Glomerular visceral epithelial cell (primary cell): ENCODE data around the gene WDR3.
A peak's percentile ranks its signal among the peaks of the same experiment; 100 is the strongest.
"Not testable (repeated sequence)": the region's sequence is repeated elsewhere in the genome, so short reads cannot be mapped to it uniquely, and the experiment has no call there.

Experiments
- DNase-seq: peaks from one replicate; pipeline ENCODE4 v3.0.0-alpha.2; 2016; ENCODE audit errors: extremely low spot score

Gene WDR3

DNA sequence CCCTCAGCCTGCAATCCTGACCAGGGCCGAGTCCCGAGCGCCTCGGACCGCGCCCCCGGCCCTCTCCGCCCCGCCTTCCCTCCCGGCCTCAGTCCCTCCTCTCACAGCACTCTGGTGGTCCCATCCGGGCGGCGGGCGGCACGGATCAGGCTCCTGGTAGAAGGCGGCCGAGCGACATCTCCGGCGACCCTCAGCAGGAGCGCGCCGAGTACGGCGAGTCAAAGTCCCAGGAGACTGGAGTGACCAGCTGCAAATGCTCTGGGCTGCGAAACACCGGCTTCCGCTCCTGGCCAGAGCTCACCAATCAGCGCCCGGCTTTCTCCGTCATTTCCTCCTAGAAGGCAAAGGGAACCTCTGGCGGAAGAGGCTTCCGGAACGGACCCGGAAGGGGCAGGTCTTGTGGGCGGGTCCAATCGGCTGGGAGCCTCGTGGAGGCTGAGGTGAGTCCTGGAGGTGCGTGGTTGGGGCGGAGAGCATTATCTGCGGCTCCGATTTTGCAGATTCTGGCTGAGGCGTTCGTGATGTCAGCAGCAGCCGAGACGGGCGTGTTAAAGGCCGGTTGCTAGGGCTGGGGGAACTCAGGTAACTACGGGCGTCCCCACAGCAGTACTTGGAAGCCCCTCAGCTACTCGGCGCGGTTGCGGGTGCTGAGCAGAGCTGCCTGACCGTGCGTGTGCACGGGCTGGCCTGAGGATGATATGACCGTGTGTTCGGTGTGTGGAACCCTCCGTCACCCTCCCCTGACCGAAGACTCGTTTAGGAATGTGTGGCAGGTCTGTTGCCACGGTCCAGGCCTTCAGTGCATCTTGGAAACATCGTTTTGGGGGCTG is at the start of gene WDR3, which contains the start of gene GDAP2:
TSS of gene WDR3 (plus strand) at position 397 of the 830 bp plus-strand sequence. CDS start 3,581 bp downstream, outside the sequence.
TSS of gene GDAP2 (minus strand) at position 279 of the 830 bp plus-strand sequence. CDS start 9,264 bp downstream, outside the sequence.
- peak; percentile 95 for DNase-seq

DNA sequence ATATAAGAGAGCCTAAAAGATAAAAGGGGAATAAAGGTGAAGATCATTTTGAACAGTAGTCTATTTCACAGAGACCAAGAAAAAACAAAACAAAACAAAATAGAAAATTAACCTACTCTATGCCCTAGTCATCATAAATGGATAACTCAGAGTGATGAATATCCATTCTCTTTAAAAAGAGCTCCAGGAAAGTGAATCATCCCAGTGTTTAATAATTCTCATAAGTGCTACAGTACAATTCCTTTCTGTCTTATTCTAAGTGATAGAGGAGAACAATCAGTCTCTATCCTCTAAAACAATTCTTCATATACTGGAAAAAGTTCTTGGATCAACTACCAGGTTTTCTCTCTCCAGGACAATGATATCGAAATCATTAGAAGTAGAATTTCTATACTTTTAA is 45.9 kb upstream of the WDR3 start:
- no peak for DNase-seq

DNA sequence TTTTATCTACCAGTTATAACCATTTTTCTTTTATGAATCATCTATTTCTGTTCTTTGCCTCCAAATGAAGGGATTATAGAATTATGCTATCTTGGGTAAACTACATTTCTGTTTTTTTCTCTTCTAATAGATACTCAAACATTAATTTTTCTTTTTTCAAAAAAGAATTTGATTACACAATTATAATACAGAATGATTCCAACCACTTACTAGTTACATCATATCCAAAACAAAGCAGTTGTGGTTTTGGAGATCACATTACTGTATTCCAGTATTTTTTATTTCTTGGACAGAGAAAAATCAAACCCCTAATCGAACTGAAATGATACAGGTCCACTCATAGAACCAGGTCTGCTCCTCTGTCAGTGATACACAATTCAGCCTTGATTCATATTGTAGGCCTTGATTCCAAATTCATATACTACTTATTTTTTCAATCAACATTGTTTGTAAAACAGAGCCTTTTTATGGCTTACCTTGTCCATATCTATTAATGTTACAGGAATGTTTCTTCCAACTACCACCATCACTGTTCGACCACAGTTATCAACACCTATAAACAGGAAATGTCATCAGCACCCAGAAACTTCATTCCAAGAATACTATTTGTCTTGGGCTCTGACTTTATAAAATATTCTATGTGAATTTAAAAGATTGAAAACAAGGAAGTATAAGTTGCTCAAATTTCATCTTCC is 43.3 kb upstream of the WDR3 start:
- no peak for DNase-seq

DNA sequence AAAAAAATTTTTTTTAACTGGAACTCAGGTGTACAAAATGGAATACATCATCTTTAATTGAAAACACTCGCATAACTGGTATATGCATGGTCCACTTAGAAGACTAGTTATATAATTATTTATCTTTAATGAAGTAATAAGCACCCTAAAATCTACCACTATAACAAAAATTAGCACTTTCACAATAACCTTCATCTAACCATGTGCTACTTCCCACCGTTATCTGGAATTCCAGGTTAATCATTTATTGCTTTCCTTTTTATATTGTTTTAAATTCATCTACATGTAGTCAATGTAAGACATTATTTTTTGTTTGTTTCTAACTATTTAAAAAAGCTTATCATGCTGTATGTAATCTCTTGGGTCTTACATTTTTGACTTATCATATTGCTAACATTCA is 39.1 kb upstream of the WDR3 start:
- no peak for DNase-seq

DNA sequence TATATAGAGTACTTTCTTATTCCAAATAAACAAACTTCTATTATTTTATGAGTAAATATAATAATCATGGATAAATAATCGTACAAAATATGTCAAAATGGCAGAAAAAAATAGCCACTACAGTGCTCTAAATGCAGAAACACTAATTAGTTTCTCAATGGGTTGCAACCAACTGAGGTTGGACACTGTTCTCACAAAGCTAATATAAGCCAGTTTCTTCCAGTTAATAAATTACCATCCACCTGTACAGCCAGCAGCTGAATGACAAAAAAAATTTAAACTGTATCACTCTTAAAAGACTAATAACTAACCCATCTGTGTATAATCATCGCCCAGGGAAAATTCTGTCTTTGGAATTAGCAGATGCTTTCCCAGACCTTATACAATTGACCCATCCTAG is 37.0 kb upstream of the WDR3 start:
- DNase-seq = no peak

DNA sequence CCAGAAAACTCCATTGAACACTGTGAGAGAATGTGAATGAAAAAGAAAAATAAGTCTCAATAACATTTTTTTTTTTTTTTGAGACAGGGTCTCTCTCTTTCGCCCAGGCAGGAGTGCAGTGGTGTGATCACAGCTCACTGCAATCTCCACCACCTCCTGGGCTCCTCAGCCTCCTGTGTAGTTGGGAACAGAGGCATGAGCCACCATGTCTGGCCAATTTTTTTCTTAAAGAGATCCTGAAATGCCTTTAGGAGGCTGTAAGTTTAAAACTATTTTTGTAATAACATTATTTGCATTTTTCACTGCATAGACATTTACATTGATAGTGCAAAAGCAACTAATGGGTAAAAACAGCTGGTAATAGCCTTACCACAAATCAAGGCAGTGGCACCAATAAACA is 35.5 kb upstream of the WDR3 start:
- no peak for DNase-seq

DNA sequence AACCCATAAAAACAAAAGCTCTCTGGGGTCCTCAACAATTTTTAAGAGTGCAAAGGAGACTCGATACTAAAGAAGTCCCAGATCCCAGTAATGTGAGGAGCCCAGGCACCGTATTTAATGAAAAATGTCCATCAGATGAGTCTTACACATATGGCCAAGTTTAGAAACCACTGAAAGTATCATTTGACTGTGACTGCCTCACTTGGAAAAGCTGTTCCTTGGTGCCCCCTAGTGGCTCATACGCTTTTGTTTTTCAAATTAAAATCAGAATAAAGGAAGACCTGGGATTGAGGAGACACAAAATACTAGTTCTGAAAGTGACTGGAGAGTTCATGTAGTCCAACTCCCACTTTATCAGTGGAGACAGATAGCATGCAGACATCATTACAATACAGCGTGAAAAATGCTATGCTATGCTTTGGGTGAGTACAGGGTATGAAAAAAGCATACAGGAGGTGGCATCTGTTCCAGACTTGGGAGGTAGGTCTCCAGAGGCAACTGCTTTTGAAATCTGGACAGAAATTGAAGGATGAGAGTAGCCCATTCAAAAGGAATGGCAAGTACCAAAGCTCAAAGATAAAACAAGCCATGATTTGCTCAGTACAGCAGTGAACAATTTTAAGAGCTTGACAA is 33.9 kb upstream of the WDR3 start:
- peak; percentile 77 for DNase-seq

DNA sequence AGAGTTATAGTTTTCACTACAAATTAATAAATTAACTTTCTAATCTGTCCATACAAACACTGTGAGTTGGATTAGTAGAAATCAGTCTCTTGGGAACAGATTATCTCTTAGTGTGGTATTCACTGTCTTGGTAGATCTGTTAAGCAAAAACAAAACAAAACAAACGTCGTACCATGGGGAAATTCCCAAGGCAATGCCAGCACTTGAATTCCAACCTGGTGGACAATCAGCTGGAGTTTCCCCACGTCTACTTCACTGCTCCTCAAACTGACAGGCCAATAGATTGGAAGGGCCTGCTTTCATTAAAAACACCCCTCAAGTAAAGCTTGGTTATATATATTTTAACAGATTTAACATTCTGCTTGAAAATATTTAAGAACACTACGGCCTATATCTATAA is 32.0 kb upstream of the WDR3 start:
- no peak for DNase-seq

DNA sequence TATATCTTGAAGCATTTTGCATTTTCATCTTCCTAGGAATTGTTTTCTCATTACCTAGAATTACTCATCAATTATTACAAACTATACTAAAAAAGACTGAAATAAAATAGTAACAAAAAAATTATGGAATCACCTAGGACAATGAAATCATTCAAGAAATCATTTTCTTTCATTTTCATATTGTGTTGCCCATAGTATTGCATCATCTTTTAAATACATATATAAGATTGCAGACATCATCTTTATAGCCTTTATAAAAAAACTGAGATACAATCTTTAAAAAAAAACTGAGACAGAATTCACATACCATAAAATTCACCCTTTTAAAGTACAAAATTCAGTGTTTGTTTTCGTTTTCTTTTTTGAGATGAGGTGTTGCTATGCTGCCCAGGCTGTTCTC is 29.7 kb upstream of the WDR3 start:
- no peak for DNase-seq

DNA sequence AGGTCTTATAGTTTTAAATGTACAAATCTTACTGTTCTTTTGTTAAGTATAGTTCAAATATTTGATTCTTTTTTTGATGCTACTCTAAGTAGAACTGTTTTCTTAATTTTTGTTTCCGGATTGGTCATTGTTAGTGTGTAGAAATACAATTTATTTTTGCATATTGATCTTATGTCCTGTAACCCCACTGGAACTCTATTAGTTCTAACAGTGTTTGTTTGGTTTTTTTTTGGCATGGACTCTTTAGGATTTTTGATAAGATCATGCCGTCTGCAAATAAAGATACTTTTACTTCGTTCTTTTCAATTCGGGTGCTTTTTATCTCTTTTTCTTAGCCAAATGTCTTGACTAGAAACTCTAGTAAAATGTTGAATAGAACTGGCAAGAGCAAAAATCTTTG is 26.6 kb upstream of the WDR3 start:
- no peak for DNase-seq

DNA sequence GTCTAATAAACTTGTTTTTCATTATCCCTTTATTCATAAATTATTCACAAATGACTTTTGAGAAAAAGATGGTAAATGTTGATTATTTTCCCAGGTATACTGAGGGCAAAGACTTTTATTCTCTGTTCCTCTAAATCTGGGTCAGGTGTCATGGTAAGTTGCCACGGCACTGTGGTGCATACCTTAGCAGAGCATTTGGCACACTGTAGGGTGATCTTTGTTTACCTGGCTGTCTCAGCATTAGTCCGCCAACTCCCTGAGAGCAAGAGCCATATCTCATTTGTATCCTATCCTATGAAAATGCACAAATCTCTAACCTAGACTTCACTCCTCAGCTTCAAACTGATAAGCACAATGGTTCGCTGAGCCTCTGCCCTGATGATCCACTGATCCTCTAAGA is 25.1 kb upstream of the WDR3 start:
- DNase-seq = no peak

DNA sequence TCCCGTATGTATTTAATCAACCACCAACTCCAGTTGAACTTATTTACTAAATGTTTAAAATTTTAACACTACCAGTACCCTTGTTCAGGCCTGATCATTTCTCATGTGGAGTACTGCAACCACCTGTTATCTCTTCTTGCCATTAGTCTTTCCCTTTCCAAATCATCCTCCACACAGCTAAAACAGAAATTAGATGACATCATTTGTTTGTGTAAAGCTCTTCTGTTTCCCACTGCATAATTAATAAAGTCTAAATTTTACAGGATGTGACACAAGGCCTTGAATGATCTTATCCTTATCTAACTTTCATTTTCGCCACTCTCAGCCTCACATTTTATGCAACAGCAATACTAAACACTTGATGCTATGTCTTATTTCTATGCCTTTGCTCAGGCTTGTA is 24.5 kb upstream of the WDR3 start:
- no peak for DNase-seq

DNA sequence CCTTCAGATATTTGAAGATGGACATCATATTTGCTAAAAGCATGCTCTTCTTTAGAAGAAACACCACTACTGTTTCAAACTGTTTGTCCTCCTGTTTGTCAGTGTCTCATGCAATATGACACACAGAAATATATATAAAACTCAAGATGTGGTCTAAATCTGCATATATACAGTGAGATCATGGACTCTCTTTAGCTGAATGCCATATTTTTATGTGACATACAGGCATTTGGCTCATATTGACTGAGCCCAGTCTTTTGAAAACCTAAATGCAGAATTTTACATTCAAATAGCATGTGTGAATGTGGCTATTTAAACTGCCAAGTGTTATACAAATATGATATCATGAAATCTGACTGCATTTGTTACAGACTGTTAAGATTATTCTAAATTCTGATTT is 18.5 kb upstream of the WDR3 start:
- DNase-seq = no peak

DNA sequence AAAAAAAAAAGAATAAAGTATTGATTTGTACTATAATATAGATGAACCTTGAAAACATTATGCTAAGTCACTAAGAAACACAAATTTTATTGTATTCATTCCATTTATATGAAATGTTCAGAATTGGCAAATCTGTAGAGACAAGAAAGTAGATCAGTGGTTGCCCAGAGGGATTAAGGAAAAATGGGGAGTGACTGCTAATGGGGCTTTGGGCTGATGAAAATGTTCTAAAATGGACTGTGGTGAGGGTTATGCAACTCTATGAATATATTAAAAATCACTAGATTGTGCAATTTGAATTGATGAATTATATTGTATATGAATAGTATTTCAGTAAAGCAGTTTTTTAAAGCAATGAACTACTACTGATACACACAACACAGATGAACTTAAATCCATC is 10.2 kb upstream of the WDR3 start:
- no peak for DNase-seq

DNA sequence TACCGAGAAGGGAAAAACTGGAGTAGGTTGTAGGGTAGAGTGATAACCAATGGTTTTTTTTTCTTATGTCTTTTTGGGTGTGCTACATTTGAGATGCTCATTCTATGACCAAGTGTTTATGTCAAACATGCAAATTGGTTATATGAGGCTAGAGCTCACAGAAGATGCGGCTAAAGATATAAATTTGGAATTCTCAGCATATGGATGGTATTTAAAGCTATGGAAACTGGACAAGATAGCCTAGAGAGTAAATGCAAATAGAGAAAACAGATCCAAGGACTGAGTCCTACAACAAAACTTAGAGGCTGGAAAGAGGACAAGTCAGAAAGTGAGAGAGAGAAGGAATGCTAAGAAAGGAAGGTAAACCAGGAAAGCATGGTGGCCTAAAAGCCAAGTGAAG is 7.5 kb upstream of the WDR3 start:
- no peak for DNase-seq

DNA sequence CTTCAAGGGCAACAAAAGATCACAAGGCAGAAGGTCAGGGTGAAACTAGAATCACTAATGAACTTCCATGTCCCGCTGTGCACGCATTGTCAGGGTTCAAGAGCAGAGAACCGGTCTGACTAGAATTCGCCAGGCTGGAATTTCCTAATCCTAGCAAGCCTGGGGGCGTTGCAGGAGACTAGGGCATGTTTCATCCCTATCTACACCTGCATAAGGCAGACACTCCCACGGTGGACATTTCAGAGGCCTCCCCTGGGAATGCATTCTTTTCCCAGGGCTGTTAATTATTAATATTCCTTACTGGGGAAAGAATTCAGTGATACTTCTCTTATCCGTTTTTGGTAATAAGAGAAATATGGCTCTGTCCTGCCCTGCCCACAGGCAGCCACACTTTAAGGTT is 6.8 kb upstream of the WDR3 start:
- not testable (repeated sequence) for DNase-seq

DNA sequence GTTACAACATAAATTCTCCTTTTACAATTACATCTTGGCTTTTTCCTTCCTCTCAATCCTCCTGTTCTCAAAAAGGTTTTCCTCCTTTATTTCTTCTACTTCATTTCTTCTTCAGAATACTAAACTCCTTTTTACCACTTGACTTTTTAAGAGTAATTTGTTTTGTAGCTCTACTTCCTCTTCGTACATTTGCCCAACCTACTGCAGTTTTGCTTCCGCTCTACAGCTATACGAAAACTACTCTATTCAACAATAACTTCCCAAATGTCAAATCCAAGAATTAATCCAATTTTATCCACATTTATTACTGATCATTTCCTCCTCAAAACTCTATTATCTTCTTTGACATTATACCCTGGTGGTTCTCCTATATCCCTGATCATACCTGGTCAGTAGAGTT is 3.6 kb upstream of the WDR3 start:
- no peak for DNase-seq

DNA sequence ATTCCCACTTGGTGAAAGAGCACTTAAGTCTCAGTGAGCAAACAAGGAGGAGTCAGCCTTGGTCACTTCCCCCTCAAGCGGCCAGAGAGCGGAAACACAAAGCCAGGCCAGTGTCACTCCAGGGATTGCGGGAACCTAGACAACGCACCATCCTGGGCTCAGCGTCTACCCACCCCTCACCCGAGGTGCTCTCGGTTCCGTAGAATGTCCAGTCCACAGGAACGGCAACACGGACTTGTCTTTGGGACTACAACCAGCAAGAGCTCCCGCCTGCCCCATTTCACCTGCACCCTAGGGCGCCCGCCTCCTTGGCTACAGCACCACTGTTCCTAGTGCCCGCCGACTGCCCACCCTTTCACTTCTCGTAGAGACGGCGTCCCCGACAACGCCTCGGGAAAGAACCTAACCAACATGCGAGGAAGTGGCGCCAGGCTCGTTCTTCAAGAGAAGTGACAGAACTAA is 627 bp upstream of the WDR3 start:
- peak; percentile 57 for DNase-seq

DNA sequence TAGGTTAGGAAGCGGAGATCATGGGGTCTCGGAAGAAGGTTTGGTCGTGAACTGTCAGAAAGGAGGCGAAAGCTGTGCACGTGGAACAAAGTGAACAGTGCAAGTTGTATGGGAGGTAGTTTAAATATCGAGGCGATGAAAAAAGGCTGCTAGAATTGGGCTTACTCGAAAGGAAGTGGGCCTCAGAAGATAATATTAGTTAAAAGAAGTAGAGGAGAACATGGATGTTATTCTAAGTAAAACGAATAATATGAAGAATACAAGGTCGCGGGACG is 571 bp downstream of the WDR3 start:
- DNase-seq = no peak

DNA sequence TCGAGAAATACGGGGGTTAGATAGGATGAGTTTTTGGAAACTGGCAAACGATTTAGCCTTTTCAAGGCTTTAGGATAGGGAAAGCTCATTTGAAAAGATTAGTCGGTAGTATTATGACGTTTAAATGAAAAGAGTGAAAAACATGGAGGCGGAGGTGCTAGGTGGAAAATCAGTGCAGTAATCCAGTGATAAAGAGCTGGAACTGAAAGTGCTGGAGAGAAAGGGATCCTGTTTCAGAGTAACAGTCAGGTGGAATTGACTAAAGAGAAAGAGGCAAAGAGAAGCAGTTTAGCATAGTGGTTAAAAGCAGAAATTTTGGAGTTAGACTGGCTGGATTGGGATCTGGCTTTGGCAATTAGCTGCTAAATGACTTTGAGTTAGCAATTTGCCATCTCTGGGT is 945 bp downstream of the WDR3 start:
- DNase-seq = no peak

DNA sequence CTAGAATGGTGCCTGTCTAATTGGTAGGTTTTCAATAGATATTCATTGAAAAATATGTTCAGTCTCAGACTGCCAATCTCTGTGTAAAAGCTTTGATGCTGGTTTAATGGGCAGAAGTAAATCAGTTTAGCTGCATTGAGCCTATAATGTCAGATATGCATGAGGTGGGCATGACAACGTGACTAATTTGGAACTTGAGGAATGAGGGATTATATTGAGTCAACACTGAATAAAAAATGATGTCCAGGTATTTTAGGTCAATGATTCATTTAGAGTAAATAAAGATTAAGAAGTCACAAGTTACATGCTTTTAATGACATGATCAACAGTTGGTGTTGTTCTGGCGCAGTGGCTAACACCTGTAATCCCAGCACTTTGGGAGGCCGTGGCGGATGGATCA is 3.0 kb downstream of the WDR3 start:
- DNase-seq = no peak

DNA sequence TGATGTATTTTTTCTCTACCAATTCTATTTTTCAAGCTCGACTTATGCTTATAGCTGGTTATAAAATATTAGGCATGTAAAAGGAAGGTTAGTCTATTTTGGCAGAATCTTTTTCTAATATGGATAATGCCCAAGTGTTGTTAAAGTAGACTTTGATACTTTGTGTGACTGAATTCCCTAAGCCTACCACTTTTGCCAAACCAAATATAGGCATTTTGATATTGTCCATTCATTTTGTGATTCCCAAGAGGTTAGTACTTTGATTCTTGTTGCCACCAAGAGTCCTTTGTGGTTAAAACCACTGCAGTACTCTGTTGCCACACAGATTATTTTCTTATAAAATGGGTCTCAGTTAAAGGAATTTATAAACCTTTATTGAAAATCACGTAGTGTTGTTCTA is 4.2 kb downstream of the WDR3 start:
- no peak for DNase-seq

DNA sequence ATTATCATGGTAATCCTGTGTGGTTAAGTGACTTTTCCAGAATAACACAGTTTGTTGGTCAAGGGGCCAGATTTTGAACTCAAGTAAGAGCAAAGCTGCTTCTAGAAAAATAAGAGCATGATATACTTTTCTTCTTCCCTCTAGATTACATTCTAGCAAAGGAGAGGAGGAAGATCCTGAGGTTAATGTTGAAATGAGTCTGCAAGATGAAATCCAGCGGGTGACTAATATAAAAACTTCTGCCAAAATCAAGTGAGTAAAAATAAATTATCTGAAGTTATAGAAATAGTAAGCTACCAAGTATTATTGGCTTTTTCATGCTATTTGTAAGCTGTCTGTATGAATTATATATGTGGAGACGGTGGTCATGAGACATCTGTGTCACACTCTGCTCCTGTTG is 12.8 kb downstream of the WDR3 start:
- no peak for DNase-seq
